Measurements from ENCODE around the gene FAAH. TPM values are rescaled to one million over a fixed set of nuclear protein-coding genes. Genes with fewer than 3 reads are reported as not detected.

The FAAH gene
- total and polyA plus RNA-seq, 2 of the 13 experiments (the other 11 are each of a cell fraction or from before 2014, with no cell fraction given): 5.4 to 11.0 TPM

GRCh38 chr1:46453449-46453848 lies 59.3 kb downstream of the FAAH start:
- Histone ChIP-seq H3K36me3 (replicated peaks in 1 of 2; ENCODE audit: control insufficient read depth in 1 of 2, insufficient read depth in 2 of 2, low read length in 2 of 2) (no peaks in the 10 kb centered on the region), H3K27me3 (ENCODE audit: control insufficient read depth in 1 of 2, insufficient read depth in 2 of 2, low read length in 2 of 2) (peaks cover 11 to 70% of the 10 kb centered on the region in 2 experiments), H3K9ac (ENCODE audit: insufficient read depth, low read depth, low read length) (no peak overlapping the region), H2AFZ (ENCODE audit: low read length) (no peak overlapping the region), H3K4me1 (ENCODE audit: insufficient read depth, low read length) (no peaks in the 10 kb centered on the region), H3K4me2 (ENCODE audit: low read depth, low read length) (no peak overlapping the region), H4K20me1 (ENCODE audit: insufficient read depth, low read length) (no peaks in the 10 kb centered on the region), H3K9me3 (ENCODE audit: low read length) (no peaks in the 10 kb centered on the region), H3K27ac (ENCODE audit: extremely low read length, insufficient read depth, low read length) (no peak overlapping the region), H3K79me2 (ENCODE audit: insufficient read depth, low read length) (no peaks in the 10 kb centered on the region), H3K4me3 (replicated peaks in 1 of 3; ENCODE audit: insufficient read depth in 1 of 3, low read depth in 2 of 3, low read length in 3 of 3) (no peak overlapping the region)
- ATAC-seq (peak; percentile 17), FAIRE-seq (no peak), DNase-seq (ENCODE audit: low spot score) (no peak)
- in situ Hi-C loops (cut with HindIII; ENCODE audit: extremely low pct_ligation_motif_present, low pct_unique_long_range_greater_than_20kb): no loop called here
- CTCF ChIA-PET (ENCODE audit: low intra/inter-chr PET ratio, low total read pairs): no interaction called here
- POLR2A ChIA-PET: no interaction called here
- BruUV-seq (replicated peaks): no TSS peak
- no peak for TF ChIP-seq ZBTB20 (CRISPR knock-in tag; IDR thresholded peaks at IDR 0.05; ENCODE audit: borderline replicate concordance, low read depth)
- no peak for TF ChIP-seq ZNF280B (CRISPR knock-in tag; IDR thresholded peaks at IDR 0.05; ENCODE audit: borderline replicate concordance)
- TF ChIP-seq CCAR2 (optimal IDR thresholded peaks at IDR 0.05; ENCODE audit: low read depth, low read length): no peak
- intact Hi-C loops (cut with micrococcal nuclease; ENCODE audit: unreplicated experiment): no loop called here
- WGBS (ENCODE audit: low lambda C conversion rate): 0% methylated on average over 1 of the region's 4 CpGs

- BruUV-seq (replicated peaks): no TSS peak
- FAIRE-seq (no peak), DNase-seq (ENCODE audit: low spot score) (no peak), ATAC-seq (no peak)
- WGBS (ENCODE audit: low lambda C conversion rate): 73% methylated on average over 22 of the region's 27 CpGs
- Histone ChIP-seq H4K20me1 (ENCODE audit: insufficient read depth, low read length) (no peaks in the 10 kb centered on the region), H3K4me3 (replicated peaks in 1 of 3; ENCODE audit: insufficient read depth in 1 of 3, low read depth in 2 of 3, low read length in 3 of 3) (no peak overlapping the region), H3K79me2 (ENCODE audit: insufficient read depth, low read length) (no peaks in the 10 kb centered on the region), H2AFZ (ENCODE audit: low read length) (no peak overlapping the region), H3K36me3 (replicated peaks in 1 of 2; ENCODE audit: control insufficient read depth in 1 of 2, insufficient read depth in 2 of 2, low read length in 2 of 2) (no peaks in the 10 kb centered on the region), H3K4me2 (ENCODE audit: low read depth, low read length) (no peak overlapping the region), H3K27ac (ENCODE audit: extremely low read length, insufficient read depth, low read length) (no peak overlapping the region), H3K9me3 (ENCODE audit: low read length) (no peaks in the 10 kb centered on the region), H3K27me3 (ENCODE audit: control insufficient read depth in 1 of 2, insufficient read depth in 2 of 2, low read length in 2 of 2) (peaks cover 6 to 68% of the 10 kb centered on the region in 2 experiments; a peak in 4 of 5 replicates), H3K9ac (ENCODE audit: insufficient read depth, low read depth, low read length) (no peak overlapping the region), H3K4me1 (ENCODE audit: insufficient read depth, low read length) (no peaks in the 10 kb centered on the region)
- in situ Hi-C loops (cut with HindIII; ENCODE audit: extremely low pct_ligation_motif_present, low pct_unique_long_range_greater_than_20kb): no loop called here
- ChIA-PET POLR2A (interaction anchor here (0.6 kb wide), 1 partner anchor 97 kb away, joined by 3 read pairs; no protein-coding TSS in a partner anchor), CTCF (ENCODE audit: low intra/inter-chr PET ratio, low total read pairs) (no interaction called here)
- intact Hi-C loops (cut with micrococcal nuclease; ENCODE audit: unreplicated experiment): no loop called here
- TF ChIP-seq ZNF652 (CRISPR knock-in tag; IDR thresholded peaks at IDR 0.05; ENCODE audit: borderline replicate concordance, low read depth) (no peak), ZNF451 (CRISPR knock-in tag; IDR thresholded peaks at IDR 0.05) (no peak), PBX3 (CRISPR knock-in tag; IDR thresholded peaks at IDR 0.05; ENCODE audit: borderline replicate concordance) (no peak), ZMYM3 (CRISPR knock-in tag; IDR thresholded peaks at IDR 0.05) (no peak), TSC22D2 (CRISPR knock-in tag; IDR thresholded peaks at IDR 0.05; ENCODE audit: borderline replicate concordance) (no peak), LRRFIP1 (CRISPR knock-in tag; conservative IDR thresholded peaks at IDR 0.05) (no peak), ZNF282 (IDR thresholded peaks at IDR 0.05; ENCODE audit: partially characterized antibody) (no peak), SP4 (CRISPR knock-in tag; IDR thresholded peaks at IDR 0.05) (no peak)
Measured at GRCh38 chr1:46455951-46456350, 61.8 kb downstream of the FAAH start.
